Endothelial cell of umbilical vein (primary cell): Measurements from ENCODE around the gene COX7B2.

ENCODE experiments used
- CTCF ChIP-seq, 2 donors: IDR thresholded peaks; 1 replicate in 1 of 2; 2 replicates in 1 of 2; pipeline ENCODE4 v1.5.1; 2011; ENCODE audit warnings: low read length in 2 of 2, mild to moderate bottlenecking in 2 of 2, moderate library complexity in 2 of 2, control low read depth in 1 of 2, inconsistent platforms in 1 of 2, low read depth in 1 of 2; ENCODE audit not compliant: insufficient read depth in 1 of 2; ENCODE audit errors: extremely low read depth in 1 of 2
- MAX ChIP-seq: IDR thresholded peaks from 2 replicates; pipeline ENCODE4 v1.6.1; 2011; ENCODE audit not compliant: insufficient read depth, insufficient read length
- POLR2A ChIP-seq: IDR thresholded peaks from 2 replicates; pipeline ENCODE4 v1.6.1; 2012; ENCODE audit warnings: low read depth, mild to moderate bottlenecking, control low read depth, low read length

GRCh38 chr4:46889410-46889809 is 19.6 kb downstream of the COX7B2 start:
- no peak for TF ChIP-seq CTCF (IDR thresholded peaks at IDR 0.05; ENCODE audit: extremely low read depth in 1 of 2, insufficient read depth in 1 of 2, low read depth in 1 of 2, low read length in 2 of 2)
- TF ChIP-seq MAX, result no peak
- TF ChIP-seq POLR2A, result no peak
